ENCODE measurements around the gene ARID3B. TPM values are rescaled to one million over a fixed set of nuclear protein-coding genes. Genes with fewer than 3 reads are reported as not detected.

Gene ARID3B
- total and polyA plus RNA-seq, 2 of the 13 experiments (the other 11 are each of a cell fraction or from before 2014, with no cell fraction given), result 5.3 to 12.8 TPM

DNA sequence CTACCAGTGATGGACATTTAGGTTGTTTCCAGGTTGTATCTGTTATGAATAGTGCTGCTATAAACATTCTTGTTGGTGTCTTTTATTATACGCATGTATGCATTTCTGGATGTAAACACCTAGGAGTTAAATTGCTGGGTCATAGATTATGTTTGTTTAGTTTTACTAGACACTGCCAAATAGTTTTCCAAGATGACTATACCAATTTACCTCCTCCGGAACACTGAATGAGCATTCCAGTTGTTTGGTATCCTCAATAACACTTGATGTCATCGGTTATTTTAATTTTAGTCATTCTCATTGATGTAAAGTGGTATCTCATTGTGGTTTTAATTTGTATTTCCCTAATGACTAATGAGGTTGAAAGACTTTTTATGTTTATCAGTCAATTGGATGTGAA, 36.6 kb upstream of the ARID3B start:
- H3K27me3 ChIP-seq (ENCODE audit: control insufficient read depth in 1 of 2, insufficient read depth in 2 of 2, low read length in 2 of 2), result no peaks in the 10 kb centered on the region
- H2AFZ ChIP-seq (ENCODE audit: low read length), result no peak overlapping the region
- no peak for FAIRE-seq
- no peak overlapping the region for H3K9ac ChIP-seq (ENCODE audit: insufficient read depth, low read depth, low read length)
- in situ Hi-C loops (cut with HindIII; ENCODE audit: extremely low pct_ligation_motif_present, low pct_unique_long_range_greater_than_20kb) (no loop called here), intact Hi-C loops (cut with micrococcal nuclease; ENCODE audit: unreplicated experiment) (no loop called here)
- TF ChIP-seq ZNF431 (CRISPR knock-in tag; IDR thresholded peaks at IDR 0.05; ENCODE audit: borderline replicate concordance, low read depth) (no peak), NR2F1 (CRISPR knock-in tag; IDR thresholded peaks at IDR 0.05) (no peak), DRAP1 (CRISPR knock-in tag; IDR thresholded peaks at IDR 0.05) (no peak), ZEB1 (IDR thresholded peaks at IDR 0.05; ENCODE audit: insufficient replicate concordance, low read depth) (no peak), ZNF256 (CRISPR knock-in tag; conservative IDR thresholded peaks at IDR 0.05) (no peak), MTF2 (CRISPR knock-in tag; IDR thresholded peaks at IDR 0.05; ENCODE audit: borderline replicate concordance) (no peak), PPARG (CRISPR knock-in tag; conservative IDR thresholded peaks at IDR 0.05) (no peak), GMEB1 (CRISPR knock-in tag; IDR thresholded peaks at IDR 0.05; ENCODE audit: borderline replicate concordance) (no peak), ZNF709 (CRISPR knock-in tag; IDR thresholded peaks at IDR 0.05) (no peak), ZNF446 (CRISPR knock-in tag; IDR thresholded peaks at IDR 0.05) (no peak), ZNF737 (CRISPR knock-in tag; IDR thresholded peaks at IDR 0.05; ENCODE audit: borderline replicate concordance) (no peak), MEF2D (CRISPR knock-in tag; IDR thresholded peaks at IDR 0.05) (no peak), MZF1 (CRISPR knock-in tag; IDR thresholded peaks at IDR 0.05; ENCODE audit: borderline replicate concordance) (no peak), TP53 (CRISPR knock-in tag; conservative IDR thresholded peaks at IDR 0.05) (no peak), KLF9 (CRISPR knock-in tag; IDR thresholded peaks at IDR 0.05; ENCODE audit: low read depth) (no peak), MAX (IDR thresholded peaks at IDR 0.05) (no peak), MEIS2 (CRISPR knock-in tag; IDR thresholded peaks at IDR 0.05) (no peak), MBD4 (IDR thresholded peaks at IDR 0.05; ENCODE audit: borderline replicate concordance, low read length) (no peak)
- TF ChIP-seq, protein P1, sequence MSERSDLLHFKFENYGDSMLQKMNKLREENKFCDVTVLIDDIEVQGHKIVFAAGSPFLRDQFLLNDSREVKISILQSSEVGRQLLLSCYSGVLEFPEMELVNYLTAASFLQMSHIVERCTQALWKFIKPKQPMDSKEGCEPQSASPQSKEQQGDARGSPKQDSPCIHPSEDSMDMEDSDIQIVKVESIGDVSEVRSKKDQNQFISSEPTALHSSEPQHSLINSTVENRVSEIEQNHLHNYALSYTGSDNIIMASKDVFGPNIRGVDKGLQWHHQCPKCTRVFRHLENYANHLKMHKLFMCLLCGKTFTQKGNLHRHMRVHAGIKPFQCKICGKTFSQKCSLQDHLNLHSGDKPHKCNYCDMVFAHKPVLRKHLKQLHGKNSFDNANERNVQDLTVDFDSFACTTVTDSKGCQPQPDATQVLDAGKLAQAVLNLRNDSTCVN (CRISPR knock-in tag; IDR thresholded peaks at IDR 0.05; ENCODE audit: borderline replicate concordance), result no peak
- no peak overlapping the region for H3K4me3 ChIP-seq (replicated peaks in 1 of 3; ENCODE audit: insufficient read depth in 1 of 3, low read depth in 2 of 3, low read length in 3 of 3)
- no peak overlapping the region for H3K27ac ChIP-seq (ENCODE audit: extremely low read length, insufficient read depth, low read length)
- BruUV-seq (replicated peaks), result no TSS peak
- ChIA-PET CTCF (ENCODE audit: low intra/inter-chr PET ratio, low total read pairs) (no interaction called here), POLR2A (no interaction called here)
- no peaks in the 10 kb centered on the region for H3K9me3 ChIP-seq (ENCODE audit: low read length)
- peaks cover 10% of the 10 kb centered on the region for H3K4me1 ChIP-seq (ENCODE audit: insufficient read depth, low read length)
- DNase-seq (ENCODE audit: low spot score), result no peak
- no peak for ATAC-seq
- H3K4me2 ChIP-seq (ENCODE audit: low read depth, low read length), result no peak overlapping the region
- H3K36me3 ChIP-seq (replicated peaks in 1 of 2; ENCODE audit: control insufficient read depth in 1 of 2, insufficient read depth in 2 of 2, low read length in 2 of 2), result no peaks in the 10 kb centered on the region
- no peaks in the 10 kb centered on the region for H3K79me2 ChIP-seq (ENCODE audit: insufficient read depth, low read length)
- no peaks in the 10 kb centered on the region for H4K20me1 ChIP-seq (ENCODE audit: insufficient read depth, low read length)
- WGBS (ENCODE audit: low lambda C conversion rate), result 78% methylated on average over 3 of the region's 3 CpGs

Measured in HepG2 (cell line).